ENCODE measurements around the gene RACGAP1.

The RACGAP1 gene

GRCh38 chr12:49939307-49939706 lies 86.0 kb downstream of the RACGAP1 start:
- TF ChIP-seq CTCF (IDR thresholded peaks at IDR 0.05; ENCODE audit: control insufficient read depth, insufficient read depth, low read depth, low read length, missing control alignments) = no peak

More at GRCh38 chr12:49939307-49939706, 86.0 kb downstream of the RACGAP1 start:
- no peak overlapping the region for H3K4me3 ChIP-seq (ENCODE audit: control insufficient read depth, low read depth, low read length)
- no peak for DNase-seq (ENCODE audit: low read depth)

All from AG09309 (cell line).